ENCODE data around the gene DOCK1.

Gene DOCK1

GRCh38 chr10:127069436-127069835, 164.2 kb downstream of the DOCK1 start:
- 95 to 96% methylated on average over 4 of the region's 4 CpGs for WGBS, 2 experiments
- H3K4me1 ChIP-seq (ENCODE audit: control insufficient read depth, insufficient read depth, low read length), result no peaks in the 10 kb centered on the region
- H3K27ac ChIP-seq (ENCODE audit: insufficient read depth, low read depth, low read length, poor library complexity, severe bottlenecking), result no peak overlapping the region
- no peaks in the 10 kb centered on the region for H3K36me3 ChIP-seq (ENCODE audit: control insufficient read depth, insufficient read depth, low read length)
- no peaks in the 10 kb centered on the region for H3K9me3 ChIP-seq (ENCODE audit: control insufficient read depth, low read length)
- no peaks in the 10 kb centered on the region for H3K27me3 ChIP-seq (ENCODE audit: control insufficient read depth, insufficient read depth, low read length, poor library complexity, severe bottlenecking)
- H3K4me3 ChIP-seq (ENCODE audit: insufficient read depth, low read depth, low read length), result no peak overlapping the region

- H3K27me3 ChIP-seq (ENCODE audit: control insufficient read depth, insufficient read depth, low read length, poor library complexity, severe bottlenecking), result no peaks in the 10 kb centered on the region
These were observed 165.9 kb downstream of the DOCK1 start for GRCh38 chr10:127071126-127071525.

GRCh38 chr10:127073666-127074065, 168.4 kb downstream of the DOCK1 start:
- H3K9me3 ChIP-seq (ENCODE audit: control insufficient read depth, low read length), result no peaks in the 10 kb centered on the region
- H3K4me3 ChIP-seq (ENCODE audit: insufficient read depth, low read depth, low read length), result no peak overlapping the region
- no peaks in the 10 kb centered on the region for H3K27me3 ChIP-seq (ENCODE audit: control insufficient read depth, insufficient read depth, low read length, poor library complexity, severe bottlenecking)
- 93 to 97% methylated on average over 2 to 3 of the region's 3 CpGs for WGBS, 2 experiments
- no peaks in the 10 kb centered on the region for H3K4me1 ChIP-seq (ENCODE audit: control insufficient read depth, insufficient read depth, low read length)
- no peak overlapping the region for H3K27ac ChIP-seq (ENCODE audit: insufficient read depth, low read depth, low read length, poor library complexity, severe bottlenecking)
- H3K36me3 ChIP-seq (ENCODE audit: control insufficient read depth, insufficient read depth, low read length), result no peaks in the 10 kb centered on the region

More at GRCh38 chr10:127071126-127071525, 165.9 kb downstream of the DOCK1 start:
- no peaks in the 10 kb centered on the region for H3K9me3 ChIP-seq (ENCODE audit: control insufficient read depth, low read length)
- no peaks in the 10 kb centered on the region for H3K36me3 ChIP-seq (ENCODE audit: control insufficient read depth, insufficient read depth, low read length)
- H3K4me3 ChIP-seq (ENCODE audit: insufficient read depth, low read depth, low read length), result no peak overlapping the region
- 91 to 94% methylated on average over 2 of the region's 2 CpGs for WGBS, 2 experiments
- no peaks in the 10 kb centered on the region for H3K4me1 ChIP-seq (ENCODE audit: control insufficient read depth, insufficient read depth, low read length)
- H3K27ac ChIP-seq (ENCODE audit: insufficient read depth, low read depth, low read length, poor library complexity, severe bottlenecking), result no peak overlapping the region

- no peaks in the 10 kb centered on the region for H3K9me3 ChIP-seq (ENCODE audit: control insufficient read depth, low read length)
- H3K4me3 ChIP-seq (ENCODE audit: insufficient read depth, low read depth, low read length), result no peak overlapping the region
- H3K36me3 ChIP-seq (ENCODE audit: control insufficient read depth, insufficient read depth, low read length), result peaks cover 6% of the 10 kb centered on the region
- WGBS, 2 experiments, result 96 to 97% methylated on average over 3 of the region's 3 CpGs
- H3K4me1 ChIP-seq (ENCODE audit: control insufficient read depth, insufficient read depth, low read length), result peaks cover 2% of the 10 kb centered on the region
- no peak overlapping the region for H3K27ac ChIP-seq (ENCODE audit: insufficient read depth, low read depth, low read length, poor library complexity, severe bottlenecking)
- H3K27me3 ChIP-seq (ENCODE audit: control insufficient read depth, insufficient read depth, low read length, poor library complexity, severe bottlenecking), result no peaks in the 10 kb centered on the region
These were observed 174.2 kb downstream of the DOCK1 start for GRCh38 chr10:127079392-127079791.

GRCh38 chr10:127080317-127080716, 175.1 kb downstream of the DOCK1 start:
- Histone ChIP-seq H3K27me3 (ENCODE audit: control insufficient read depth, insufficient read depth, low read length, poor library complexity, severe bottlenecking) (no peaks in the 10 kb centered on the region), H3K27ac (ENCODE audit: insufficient read depth, low read depth, low read length, poor library complexity, severe bottlenecking) (no peak overlapping the region), H3K4me1 (ENCODE audit: control insufficient read depth, insufficient read depth, low read length) (peaks cover 2% of the 10 kb centered on the region), H3K4me3 (ENCODE audit: insufficient read depth, low read depth, low read length) (no peak overlapping the region), H3K9me3 (ENCODE audit: control insufficient read depth, low read length) (no peaks in the 10 kb centered on the region), H3K36me3 (ENCODE audit: control insufficient read depth, insufficient read depth, low read length) (peaks cover 6% of the 10 kb centered on the region)
- WGBS, 2 experiments, result 90 to 96% methylated on average over 3 of the region's 4 CpGs

GRCh38 chr10:127081851-127082345, 176.7 kb downstream of the DOCK1 start:
- WGBS, 2 experiments, result 94 to 96% methylated on average over 8 to 10 of the region's 10 CpGs

GRCh38 chr10:127082651-127083050, 177.4 kb downstream of the DOCK1 start:
- Histone ChIP-seq H3K27ac (ENCODE audit: insufficient read depth, low read depth, low read length, poor library complexity, severe bottlenecking) (no peak overlapping the region), H3K36me3 (ENCODE audit: control insufficient read depth, insufficient read depth, low read length) (peaks cover 6% of the 10 kb centered on the region), H3K27me3 (ENCODE audit: control insufficient read depth, insufficient read depth, low read length, poor library complexity, severe bottlenecking) (no peaks in the 10 kb centered on the region), H3K4me3 (ENCODE audit: insufficient read depth, low read depth, low read length) (no peak overlapping the region), H3K4me1 (ENCODE audit: control insufficient read depth, insufficient read depth, low read length) (peaks cover 2% of the 10 kb centered on the region), H3K9me3 (ENCODE audit: control insufficient read depth, low read length) (no peaks in the 10 kb centered on the region)
- WGBS, 2 experiments, result 77 to 80% methylated on average over 4 of the region's 4 CpGs

More at GRCh38 chr10:127081851-127082345, 176.7 kb downstream of the DOCK1 start:
- H3K4me1 ChIP-seq (ENCODE audit: control insufficient read depth, insufficient read depth, low read length), result peaks cover 2% of the 10 kb centered on the region
- no peaks in the 10 kb centered on the region for H3K9me3 ChIP-seq (ENCODE audit: control insufficient read depth, low read length)
- no peak overlapping the region for H3K27ac ChIP-seq (ENCODE audit: insufficient read depth, low read depth, low read length, poor library complexity, severe bottlenecking)
- peaks cover 6% of the 10 kb centered on the region for H3K36me3 ChIP-seq (ENCODE audit: control insufficient read depth, insufficient read depth, low read length)
- no peaks in the 10 kb centered on the region for H3K27me3 ChIP-seq (ENCODE audit: control insufficient read depth, insufficient read depth, low read length, poor library complexity, severe bottlenecking)
- H3K4me3 ChIP-seq (ENCODE audit: insufficient read depth, low read depth, low read length), result no peak overlapping the region

GRCh38 chr10:127085957-127086356, 180.7 kb downstream of the DOCK1 start:
- Histone ChIP-seq H3K27me3 (ENCODE audit: control insufficient read depth, insufficient read depth, low read length, poor library complexity, severe bottlenecking) (no peaks in the 10 kb centered on the region), H3K27ac (ENCODE audit: insufficient read depth, low read depth, low read length, poor library complexity, severe bottlenecking) (no peak overlapping the region), H3K4me1 (ENCODE audit: control insufficient read depth, insufficient read depth, low read length) (no peaks in the 10 kb centered on the region), H3K4me3 (ENCODE audit: insufficient read depth, low read depth, low read length) (no peak overlapping the region), H3K9me3 (ENCODE audit: control insufficient read depth, low read length) (no peaks in the 10 kb centered on the region), H3K36me3 (ENCODE audit: control insufficient read depth, insufficient read depth, low read length) (peaks cover 6% of the 10 kb centered on the region)
- WGBS, 2 experiments, result 79 to 81% methylated on average over 4 to 5 of the region's 5 CpGs

- Histone ChIP-seq H3K9me3 (ENCODE audit: control insufficient read depth, low read length) (no peaks in the 10 kb centered on the region), H3K27me3 (ENCODE audit: control insufficient read depth, insufficient read depth, low read length, poor library complexity, severe bottlenecking) (no peaks in the 10 kb centered on the region), H3K27ac (ENCODE audit: insufficient read depth, low read depth, low read length, poor library complexity, severe bottlenecking) (no peak overlapping the region), H3K4me3 (ENCODE audit: insufficient read depth, low read depth, low read length) (no peak overlapping the region), H3K36me3 (ENCODE audit: control insufficient read depth, insufficient read depth, low read length) (no peaks in the 10 kb centered on the region), H3K4me1 (ENCODE audit: control insufficient read depth, insufficient read depth, low read length) (no peaks in the 10 kb centered on the region)
- 94 to 97% methylated on average over 10 of the region's 10 CpGs for WGBS, 2 experiments
These were observed 183.7 kb downstream of the DOCK1 start for GRCh38 chr10:127088908-127089307.

GRCh38 chr10:127089446-127089845, 184.2 kb downstream of the DOCK1 start:
- H3K36me3 ChIP-seq (ENCODE audit: control insufficient read depth, insufficient read depth, low read length), result no peaks in the 10 kb centered on the region
- no peak overlapping the region for H3K4me3 ChIP-seq (ENCODE audit: insufficient read depth, low read depth, low read length)
- no peaks in the 10 kb centered on the region for H3K27me3 ChIP-seq (ENCODE audit: control insufficient read depth, insufficient read depth, low read length, poor library complexity, severe bottlenecking)
- no peak overlapping the region for H3K27ac ChIP-seq (ENCODE audit: insufficient read depth, low read depth, low read length, poor library complexity, severe bottlenecking)
- H3K9me3 ChIP-seq (ENCODE audit: control insufficient read depth, low read length), result no peaks in the 10 kb centered on the region
- WGBS, 2 experiments, result 91 to 93% methylated on average over 5 of the region's 5 CpGs
- no peaks in the 10 kb centered on the region for H3K4me1 ChIP-seq (ENCODE audit: control insufficient read depth, insufficient read depth, low read length)

- 95% methylated on average over 8 of the region's 8 CpGs for WGBS, 2 experiments
- H3K27ac ChIP-seq (ENCODE audit: insufficient read depth, low read depth, low read length, poor library complexity, severe bottlenecking), result peak overlapping the region; percentile 12
- H3K27me3 ChIP-seq (ENCODE audit: control insufficient read depth, insufficient read depth, low read length, poor library complexity, severe bottlenecking), result no peaks in the 10 kb centered on the region
These were observed 184.9 kb downstream of the DOCK1 start for GRCh38 chr10:127090138-127090537.

More at GRCh38 chr10:127090138-127090537, 184.9 kb downstream of the DOCK1 start:
- no peaks in the 10 kb centered on the region for H3K36me3 ChIP-seq (ENCODE audit: control insufficient read depth, insufficient read depth, low read length)
- H3K9me3 ChIP-seq (ENCODE audit: control insufficient read depth, low read length), result no peaks in the 10 kb centered on the region
- no peaks in the 10 kb centered on the region for H3K4me1 ChIP-seq (ENCODE audit: control insufficient read depth, insufficient read depth, low read length)
- no peak overlapping the region for H3K4me3 ChIP-seq (ENCODE audit: insufficient read depth, low read depth, low read length)

Data from ectodermal cell (in vitro differentiated cells).